GM12801 (cell line): Measurements from ENCODE around the gene RELL1.

ENCODE experiments used
- TF ChIP-seq, protein P1 (sequence below): IDR thresholded peaks from one replicate; pipeline ENCODE4 v1.5.1; 2011; ENCODE audit warnings: control low read depth; ENCODE audit not compliant: insufficient read length; ENCODE audit errors: extremely low read depth

Gene RELL1

DNA sequence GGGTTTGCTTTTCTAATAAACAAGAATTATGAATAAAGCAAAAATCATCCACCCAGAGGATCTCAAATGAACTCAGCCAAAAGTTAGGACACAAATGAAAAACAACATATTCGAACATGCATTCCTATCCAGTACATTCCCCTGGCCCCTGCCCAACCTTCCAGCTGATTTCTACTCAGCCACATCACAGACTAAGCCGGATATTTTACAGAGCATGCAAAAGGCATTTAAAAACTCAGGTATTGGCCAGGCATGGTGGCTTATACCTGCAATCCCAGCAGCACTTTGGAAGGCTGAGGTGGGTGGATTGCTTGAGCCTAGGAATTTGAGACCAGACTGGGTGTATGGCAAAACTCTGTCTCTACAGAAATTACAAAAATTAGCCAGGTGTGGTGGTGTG is 54.6 kb downstream of the RELL1 start:
- TF ChIP-seq, protein P1, sequence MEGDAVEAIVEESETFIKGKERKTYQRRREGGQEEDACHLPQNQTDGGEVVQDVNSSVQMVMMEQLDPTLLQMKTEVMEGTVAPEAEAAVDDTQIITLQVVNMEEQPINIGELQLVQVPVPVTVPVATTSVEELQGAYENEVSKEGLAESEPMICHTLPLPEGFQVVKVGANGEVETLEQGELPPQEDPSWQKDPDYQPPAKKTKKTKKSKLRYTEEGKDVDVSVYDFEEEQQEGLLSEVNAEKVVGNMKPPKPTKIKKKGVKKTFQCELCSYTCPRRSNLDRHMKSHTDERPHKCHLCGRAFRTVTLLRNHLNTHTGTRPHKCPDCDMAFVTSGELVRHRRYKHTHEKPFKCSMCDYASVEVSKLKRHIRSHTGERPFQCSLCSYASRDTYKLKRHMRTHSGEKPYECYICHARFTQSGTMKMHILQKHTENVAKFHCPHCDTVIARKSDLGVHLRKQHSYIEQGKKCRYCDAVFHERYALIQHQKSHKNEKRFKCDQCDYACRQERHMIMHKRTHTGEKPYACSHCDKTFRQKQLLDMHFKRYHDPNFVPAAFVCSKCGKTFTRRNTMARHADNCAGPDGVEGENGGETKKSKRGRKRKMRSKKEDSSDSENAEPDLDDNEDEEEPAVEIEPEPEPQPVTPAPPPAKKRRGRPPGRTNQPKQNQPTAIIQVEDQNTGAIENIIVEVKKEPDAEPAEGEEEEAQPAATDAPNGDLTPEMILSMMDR = no peak

DNA sequence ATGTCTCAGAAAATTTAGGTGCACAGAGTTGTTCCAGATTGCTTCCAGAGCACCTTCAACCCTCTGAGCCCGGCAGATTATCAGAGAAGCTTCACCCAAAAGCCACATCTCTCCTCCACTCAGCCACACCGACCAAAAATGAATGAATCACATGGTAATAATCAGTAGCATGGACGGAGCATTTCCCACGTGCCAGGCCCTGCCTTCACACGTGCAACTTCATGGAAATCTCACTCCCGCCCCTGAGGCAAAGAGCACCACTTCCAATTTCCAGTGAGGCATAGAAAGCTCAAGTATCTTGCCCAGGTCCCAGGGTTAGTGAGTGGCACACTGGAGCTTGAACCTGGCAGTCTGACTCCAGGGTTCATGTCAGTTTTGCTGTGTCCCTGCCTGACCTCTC is 56.5 kb downstream of the RELL1 start:
- TF ChIP-seq, protein P1 = no peak

DNA sequence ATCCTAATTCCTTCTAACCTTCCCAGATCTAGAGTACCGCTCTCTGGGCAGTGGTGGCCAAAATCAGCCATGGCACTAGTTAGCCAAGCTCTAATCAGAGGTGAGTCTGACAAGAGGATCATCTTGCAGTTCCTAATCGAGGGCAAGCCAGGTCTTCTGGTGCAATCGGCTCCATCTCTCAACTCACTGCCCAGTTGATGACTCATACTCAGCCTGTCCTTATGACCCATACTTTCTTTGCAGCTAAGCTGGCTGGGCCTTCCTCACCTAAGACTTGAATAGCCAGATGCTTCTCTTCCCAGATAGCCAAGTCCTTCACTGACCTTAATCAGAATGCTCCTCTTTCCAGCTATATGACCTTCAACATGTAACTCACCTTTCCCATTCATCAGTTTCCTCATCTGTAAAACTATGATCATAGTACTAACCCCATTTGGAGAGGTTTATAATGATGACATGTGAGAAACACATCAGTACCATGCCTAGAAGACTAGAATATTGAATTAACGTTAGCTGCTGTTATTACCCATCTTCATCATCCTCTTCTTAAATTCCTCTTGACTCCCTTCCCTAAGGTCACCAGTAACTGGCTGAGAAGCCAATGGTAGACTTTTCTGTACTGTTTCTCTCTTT is 57.1 kb downstream of the RELL1 start:
- TF ChIP-seq, protein P1 = no peak

DNA sequence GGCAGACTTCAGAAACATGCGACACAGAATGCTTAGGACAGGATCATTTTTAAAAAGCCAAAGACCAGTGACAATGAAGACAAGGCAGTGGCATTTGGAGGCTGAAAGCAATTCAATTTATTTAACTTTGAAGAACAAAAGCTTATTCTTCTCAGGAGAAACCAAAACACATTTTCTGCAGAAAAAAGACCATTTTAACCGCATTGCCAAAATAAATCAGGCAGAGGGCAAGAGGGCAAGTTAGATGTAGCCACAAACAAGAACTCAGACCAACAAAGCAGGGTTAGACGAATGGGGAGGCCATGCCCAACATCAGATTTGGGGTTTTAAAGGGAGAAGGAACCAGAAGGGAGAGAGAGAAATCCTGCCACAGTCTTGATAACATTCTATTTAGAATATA is 58.9 kb downstream of the RELL1 start:
- TF ChIP-seq, protein P1 = no peak

DNA sequence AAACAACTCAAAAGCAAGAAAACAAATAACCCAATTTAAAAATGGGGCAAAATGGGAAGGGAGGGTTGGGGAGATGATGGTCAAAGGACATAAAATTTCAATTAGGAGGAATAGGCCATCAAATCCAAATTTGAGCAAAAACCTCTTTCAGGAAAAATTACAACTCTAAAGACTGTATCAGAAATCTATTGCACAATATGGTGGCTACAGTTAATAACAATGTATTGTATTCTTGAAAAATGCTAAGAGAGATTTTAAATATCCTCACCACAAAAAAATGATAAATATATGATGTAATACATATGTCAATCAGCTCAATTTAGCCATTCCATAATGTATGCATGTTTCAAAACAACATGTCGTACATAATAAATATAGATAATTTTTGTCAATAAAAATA is 60.7 kb downstream of the RELL1 start:
- TF ChIP-seq, protein P1 = no peak

DNA sequence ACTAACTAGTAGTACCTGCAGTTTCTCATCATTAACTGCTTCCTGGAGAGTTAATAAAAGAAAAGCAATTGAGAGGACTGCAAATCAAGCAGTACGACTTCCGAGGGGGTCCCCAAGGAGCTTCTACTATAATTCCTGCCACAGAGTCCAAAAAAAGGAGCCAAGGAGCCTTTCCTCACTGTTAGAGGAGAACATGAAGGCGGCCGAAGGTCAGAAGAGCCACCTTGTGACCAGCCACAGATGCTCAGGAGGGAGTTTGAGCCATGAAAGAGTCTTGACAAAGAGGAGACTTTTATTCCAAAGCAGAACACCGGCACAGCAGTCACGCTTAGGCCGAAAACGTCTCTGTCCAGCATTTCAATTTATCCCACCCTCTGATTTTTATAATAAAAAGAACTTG is 62.2 kb downstream of the RELL1 start:
- TF ChIP-seq, protein P1 = no peak

DNA sequence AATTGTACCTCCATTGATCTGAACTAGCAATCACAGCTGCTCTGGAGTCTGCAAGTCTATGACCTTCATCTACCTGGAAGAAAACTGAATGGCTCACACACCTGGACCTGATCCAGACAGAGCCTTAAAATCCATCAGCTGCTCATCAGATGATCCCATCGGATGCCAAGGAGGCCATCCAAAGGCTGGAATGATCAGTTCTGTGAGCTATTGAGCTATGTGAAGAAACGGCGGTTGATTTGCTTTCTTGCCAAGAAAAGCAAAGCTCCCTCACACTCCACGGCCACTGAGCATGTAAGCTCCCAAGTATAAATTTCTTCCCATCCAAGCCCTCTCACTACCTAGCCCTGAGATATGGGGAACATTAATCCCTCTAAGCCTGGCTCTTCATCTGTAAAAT is 63.1 kb downstream of the RELL1 start:
- TF ChIP-seq, protein P1 = no peak
